H1 (cell line): ENCODE results near the gene RNF168. TPM values are rescaled to one million over a fixed set of nuclear protein-coding genes. Genes with fewer than 3 reads are reported as not detected.

Source experiments
- CTCF ChIA-PET: fragments of 300-600 bp; sonication (Branson Sonifier 250); formaldehyde crosslinking; loops from one replicate; lab custom pipeline; 2021; ENCODE audit not compliant: partially characterized antibody; lab: Charles Lee
- POLR2A ChIA-PET: fragments of 300-600 bp; sonication (Branson Sonifier 250); formaldehyde crosslinking; loops from one replicate; lab custom pipeline; 2021; ENCODE audit warnings: inconsistent platforms; ENCODE audit not compliant: partially characterized antibody; lab: Charles Lee
- DNase-seq, 2 experiments: peaks; one replicate each; pipeline versions ENCODE4 v3.0.0 to v3.0.0-alpha.2; 2010 to 2022; ENCODE audit warnings: low spot score in 2 of 2, low read depth in 1 of 2, mixed read lengths in 1 of 2
- FAIRE-seq: peaks from 2 replicates; lab custom pipeline; 2011; peaks lifted over from hg19 to GRCh38; lab: Jason Lieb, UNC
- H2AFZ ChIP-seq: 2 replicates; pipeline ENCODE4 v1.8.1; 2012; ENCODE audit warnings: low read length, inconsistent platforms
- H2AK5ac ChIP-seq: 2 replicates; pipeline ENCODE4 v1.6.1; 2013; ENCODE audit warnings: low read depth, low read length
- H2BK120ac ChIP-seq: replicated peaks from 2 replicates; pipeline ENCODE3; 2013; ENCODE audit warnings: low read depth, low read length, inconsistent platforms
- H2BK12ac ChIP-seq: 2 replicates; pipeline ENCODE4 v1.6.1; 2013; ENCODE audit warnings: low read depth, low read length
- H2BK15ac ChIP-seq: 2 replicates; pipeline ENCODE4 v1.6.1; 2013; ENCODE audit warnings: low read length
- H2BK20ac ChIP-seq: 2 replicates; pipeline ENCODE4 v1.6.1; 2013; ENCODE audit warnings: low read length
- H2BK5ac ChIP-seq: 2 replicates; pipeline ENCODE4 v1.6.1; 2013; ENCODE audit warnings: low read depth, low read length
- H3K14ac ChIP-seq: 2 replicates; pipeline ENCODE4 v1.6.1; 2013; ENCODE audit warnings: inconsistent platforms; ENCODE audit not compliant: insufficient read length
- H3K18ac ChIP-seq: 2 replicates; pipeline ENCODE4 v1.6.1; 2013; ENCODE audit warnings: low read length; ENCODE audit errors: extremely low read depth
- H3K23ac ChIP-seq: 2 replicates; pipeline ENCODE4 v1.6.1; 2013; ENCODE audit warnings: inconsistent platforms; ENCODE audit not compliant: insufficient read length
- H3K23me2 ChIP-seq: 2 replicates; pipeline ENCODE4 v1.6.1; 2013; ENCODE audit warnings: low read depth, low read length
- H3K27ac ChIP-seq: 2 replicates; pipeline ENCODE4 v1.6.1; 2011; ENCODE audit warnings: low read depth, low read length, inconsistent platforms
- H3K27me3 ChIP-seq, 4 experiments: replicated peaks in 1 of 4; 1 replicate in 1 of 4; 2 replicates in 3 of 4; pipeline versions ENCODE4 v1.6.1 to v1.8.1; 2011 to 2013; ENCODE audit warnings: low read length in 3 of 4, mild to moderate bottlenecking in 3 of 4, inconsistent platforms in 2 of 4, mixed read lengths in 2 of 4, moderate library complexity in 1 of 4; ENCODE audit not compliant: control insufficient read depth in 3 of 4, insufficient read depth in 3 of 4; ENCODE audit errors: extremely low read depth in 1 of 4
- H3K36me3 ChIP-seq, 4 experiments: 2 replicates each; pipeline versions ENCODE4 v1.6.1 to v1.8.1; 2011 to 2013; ENCODE audit warnings: mild to moderate bottlenecking in 4 of 4, low read length in 3 of 4, moderate library complexity in 2 of 4, control low read depth in 1 of 4, inconsistent platforms in 1 of 4; ENCODE audit not compliant: insufficient read depth in 4 of 4, control insufficient read depth in 2 of 4
- H3K4ac ChIP-seq: replicated peaks from 2 replicates; pipeline ENCODE3; 2013; ENCODE audit warnings: low read length, low read depth, mixed read lengths, inconsistent platforms; ENCODE audit not compliant: insufficient read length
- H3K4me1 ChIP-seq, 4 experiments: replicated peaks in 1 of 4; 1 replicate in 1 of 4; 2 replicates in 3 of 4; pipeline versions ENCODE4 v1.6.1 to v1.8.1; 2011 to 2013; ENCODE audit warnings: low read length in 3 of 4, inconsistent platforms in 2 of 4, mixed read lengths in 1 of 4; ENCODE audit not compliant: insufficient read depth in 4 of 4, control insufficient read depth in 3 of 4
- H3K4me2 ChIP-seq, 2 experiments: 2 replicates each; pipeline versions ENCODE4 v1.6.1 to v1.8.1; 2011 to 2013; ENCODE audit warnings: low read depth in 2 of 2, low read length in 2 of 2, control low read depth in 1 of 2, inconsistent platforms in 1 of 2, mild to moderate bottlenecking in 1 of 2; ENCODE audit not compliant: insufficient read depth in 1 of 2
- H3K4me3 ChIP-seq, 4 experiments: fragments of 200-600, 300-600 bp in 1 of 4; sonication (generic), shearing (Covaris generic), sonication (Bioruptor Twin) in 1 of 4; 2 replicates each; pipeline versions ENCODE4 v1.5.1 to v1.8.1; 2011 to 2016; ENCODE audit warnings: low read length in 4 of 4, low read depth in 3 of 4, control low read depth in 2 of 4, inconsistent platforms in 2 of 4, mild to moderate bottlenecking in 2 of 4, mixed read lengths in 1 of 4, moderate library complexity in 1 of 4; ENCODE audit not compliant: insufficient read depth in 2 of 4; ENCODE audit errors: extremely low read depth in 1 of 4
- H3K56ac ChIP-seq: replicated peaks from 2 replicates; pipeline ENCODE3; 2013; ENCODE audit warnings: low read depth, mild to moderate bottlenecking, mixed read lengths, low read length, inconsistent platforms; ENCODE audit not compliant: insufficient read length
- H3K79me1 ChIP-seq: 2 replicates; pipeline ENCODE4 v1.6.1; 2013; ENCODE audit warnings: low read depth, low read length, control low read depth
- H3K79me2 ChIP-seq, 2 experiments: 2 replicates each; pipeline versions ENCODE4 v1.6.1 to v1.8.1; 2012 to 2013; ENCODE audit warnings: low read length in 2 of 2, mild to moderate bottlenecking in 2 of 2, inconsistent platforms in 1 of 2; ENCODE audit not compliant: insufficient read depth in 2 of 2, control insufficient read depth in 1 of 2
- H3K9ac ChIP-seq, 4 experiments: replicated peaks in 1 of 4; 1 replicate in 1 of 4; 2 replicates in 3 of 4; pipeline versions ENCODE4 v1.6.1 to v1.8.1; 2011 to 2013; ENCODE audit warnings: low read depth in 3 of 4, low read length in 3 of 4, control low read depth in 2 of 4, mild to moderate bottlenecking in 2 of 4, moderate library complexity in 2 of 4, inconsistent platforms in 1 of 4; ENCODE audit errors: extremely low read depth in 1 of 4
- H3K9me3 ChIP-seq, 2 experiments: 2 replicates each; pipeline versions ENCODE4 v1.6.1 to v1.8.1; 2012 to 2013; ENCODE audit warnings: mild to moderate bottlenecking in 2 of 2, moderate library complexity in 2 of 2, control low read depth in 1 of 2, inconsistent platforms in 1 of 2, low read depth in 1 of 2, low read length in 1 of 2, mixed read lengths in 1 of 2; ENCODE audit not compliant: insufficient read depth in 2 of 2
- H4K20me1 ChIP-seq, 2 experiments: replicated peaks in 1 of 2; 2 replicates each; pipeline versions ENCODE3 to v1.8.1; 2011 to 2013; ENCODE audit warnings: inconsistent platforms in 2 of 2, low read length in 2 of 2, mild to moderate bottlenecking in 1 of 2; ENCODE audit not compliant: insufficient read depth in 2 of 2, control insufficient read depth in 1 of 2
- H4K5ac ChIP-seq: 2 replicates; pipeline ENCODE4 v1.6.1; 2013; ENCODE audit warnings: low read length, low read depth, mixed read lengths, inconsistent platforms; ENCODE audit not compliant: insufficient read length
- H4K8ac ChIP-seq: 2 replicates; pipeline ENCODE4 v1.8.0; 2013; ENCODE audit warnings: mild to moderate bottlenecking, moderate library complexity, low read length, inconsistent platforms; ENCODE audit not compliant: insufficient read depth; ENCODE audit errors: extremely low read depth
- H4K91ac ChIP-seq: replicated peaks from 2 replicates; pipeline ENCODE3; 2013; ENCODE audit warnings: low read length, mixed read lengths, inconsistent platforms; ENCODE audit not compliant: insufficient read length
- ASH2L ChIP-seq: fragments of 200-600, 300-600 bp; sonication (generic); IDR thresholded peaks from one replicate; pipeline ENCODE4 v1.7.1; 2017; ENCODE audit warnings: low read length
- BACH1 ChIP-seq: IDR thresholded peaks from 2 replicates; pipeline ENCODE4 v1.6.1; 2012; ENCODE audit warnings: low read length, improper control_type of control experiment
- CEBPB ChIP-seq: IDR thresholded peaks from 2 replicates; pipeline ENCODE4 v1.6.1; 2012; ENCODE audit warnings: low read depth, low read length
- FOSL1 ChIP-seq: IDR thresholded peaks from 2 replicates; pipeline ENCODE4 v1.6.1; 2011; ENCODE audit warnings: mild to moderate bottlenecking, low read depth, low read length, moderate library complexity; ENCODE audit not compliant: insufficient read depth
- GTF2F1 ChIP-seq: IDR thresholded peaks from 2 replicates; pipeline ENCODE4 v1.6.1; 2012; ENCODE audit warnings: low read depth, low read length, improper control_type of control experiment, borderline replicate concordance
- HDAC6 ChIP-seq: IDR thresholded peaks from one replicate; pipeline ENCODE4 v1.7.1; 2012; ENCODE audit warnings: low read depth, mild to moderate bottlenecking, inconsistent platforms, low read length, moderate library complexity
- MAX ChIP-seq: IDR thresholded peaks from 2 replicates; pipeline ENCODE4 v1.6.1; 2012; ENCODE audit warnings: inconsistent platforms
- RBBP5 ChIP-seq: IDR thresholded peaks from 2 replicates; pipeline ENCODE4 v1.7.1; 2012; ENCODE audit warnings: low read depth, mild to moderate bottlenecking, inconsistent platforms, low read length, moderate library complexity, borderline replicate concordance
- SAP30 ChIP-seq: fragments of 300-600 bp; sonication (generic); IDR thresholded peaks from 2 replicates; pipeline ENCODE4 v1.7.1; 2012; ENCODE audit warnings: low read length, moderate library complexity, mild to moderate bottlenecking, inconsistent platforms; ENCODE audit not compliant: insufficient read depth, insufficient replicate concordance
- WGBS, 2 experiments: shearing (Covaris generic) in 1 of 2; methylation state at CpG; one replicate each; pipeline versions ENCODE4 v1.1.6 to v1.1.7; 2013 to 2015; ENCODE audit warnings: low lambda C conversion rate in 2 of 2, mixed read lengths in 2 of 2, inconsistent platforms in 1 of 2, low coverage in 1 of 2, missing lambda C conversion rate in 1 of 2; ENCODE audit not compliant: insufficient replicate concordance in 2 of 2, insufficient coverage in 1 of 2, insufficient read length in 1 of 2; ENCODE audit errors: extremely low coverage in 1 of 2, missing lambda C conversion rate in 1 of 2; 5-methylcytosine and 5-hydroxymethylcytosine counted together
- polyA plus RNA-seq, 7 experiments: library from polyadenylated mRNA; depleted of rRNA in 3 of 7; stranded (reverse) in 5 of 7; unstranded in 2 of 7; fragments of >200 nt in 5 of 7; fragments of 200-250 nt in 2 of 7; gene quantifications; 1 replicate in 5 of 7; 2 replicates in 1 of 7; 4 replicates in 1 of 7; pipeline versions ENCODE4 v1.2.1 to v1.2.3, GENCODE V29; 2011 to 2013; ENCODE audit warnings: missing spikeins in 2 of 7, mixed read lengths in 2 of 7
- total RNA-seq: library from RNA; stranded (reverse); fragmentation: NEBNext Ultra II Directional; extraction: Animal tissue kit (Norgen Biotek cat#: 25700); gene quantifications from 2 replicates; pipeline ENCODE4 v1.2.1, GENCODE V29; 2021

The RNF168 gene
- total and polyA plus RNA-seq, 2 of the 8 experiments (the other 6 are each of a cell fraction or from before 2014, with no cell fraction given): 6.3 to 63.5 TPM

- Histone ChIP-seq H3K79me2 (no peaks in the 10 kb centered on the region), H3K36me3 (peaks cover 17 to 41% (median 31%) of the 10 kb centered on the region in 4 experiments), H4K91ac (no peak overlapping the region), H4K5ac (no peak overlapping the region), H3K79me1 (no peaks in the 10 kb centered on the region), H2AFZ (no peak overlapping the region), H3K14ac (no peak overlapping the region), H2BK12ac (no peak overlapping the region), H4K20me1 (peaks cover 0 to 3% of the 10 kb centered on the region in 2 experiments), H2BK120ac (no peak overlapping the region), H3K27ac (no peak overlapping the region), H3K27me3 (no peaks in the 10 kb centered on the region), H3K9ac (no peak overlapping the region), H3K4me1 (no peaks in the 10 kb centered on the region), H2BK15ac (no peak overlapping the region), H2AK5ac (no peak overlapping the region), H2BK5ac (no peak overlapping the region), H3K23me2 (no peaks in the 10 kb centered on the region), H3K56ac (no peak overlapping the region), H3K9me3 (no peaks in the 10 kb centered on the region), H3K18ac (no peak overlapping the region), H3K4me3 (no peak overlapping the region), H4K8ac (no peak overlapping the region), H3K23ac (no peak overlapping the region), H2BK20ac (no peak overlapping the region), H3K4me2 (no peak overlapping the region), H3K4ac (no peak overlapping the region)
- DNase-seq (no peak), FAIRE-seq (no peak)
- 92% methylated on average over 8 of the region's 8 CpGs; no CpG with 5 or more reads in 1 of the 2 experiments for WGBS, 2 experiments
- ChIA-PET CTCF (no interaction called here), POLR2A (no interaction called here)
- no peak for TF ChIP-seq CEBPB
- no peak for TF ChIP-seq FOSL1
- no peak for TF ChIP-seq HDAC6
- no peak for TF ChIP-seq MAX
- no peak for TF ChIP-seq GTF2F1
- TF ChIP-seq SAP30: no peak
- TF ChIP-seq RBBP5: no peak
- no peak for TF ChIP-seq BACH1
- TF ChIP-seq ASH2L: no peak
Measured at GRCh38 chr3:196472286-196472685, 31.3 kb downstream of the RNF168 start.
